ENCODE measurements around the gene SDHAF1. TPM values are rescaled to one million over a fixed set of nuclear protein-coding genes. Genes with fewer than 3 reads are reported as not detected.
A peak's percentile ranks its signal among the peaks of the same experiment; 100 is the strongest.

Gene SDHAF1
- total RNA-seq, 2 donors from 2014 or later: 12.9 to 14.1 TPM

DNA sequence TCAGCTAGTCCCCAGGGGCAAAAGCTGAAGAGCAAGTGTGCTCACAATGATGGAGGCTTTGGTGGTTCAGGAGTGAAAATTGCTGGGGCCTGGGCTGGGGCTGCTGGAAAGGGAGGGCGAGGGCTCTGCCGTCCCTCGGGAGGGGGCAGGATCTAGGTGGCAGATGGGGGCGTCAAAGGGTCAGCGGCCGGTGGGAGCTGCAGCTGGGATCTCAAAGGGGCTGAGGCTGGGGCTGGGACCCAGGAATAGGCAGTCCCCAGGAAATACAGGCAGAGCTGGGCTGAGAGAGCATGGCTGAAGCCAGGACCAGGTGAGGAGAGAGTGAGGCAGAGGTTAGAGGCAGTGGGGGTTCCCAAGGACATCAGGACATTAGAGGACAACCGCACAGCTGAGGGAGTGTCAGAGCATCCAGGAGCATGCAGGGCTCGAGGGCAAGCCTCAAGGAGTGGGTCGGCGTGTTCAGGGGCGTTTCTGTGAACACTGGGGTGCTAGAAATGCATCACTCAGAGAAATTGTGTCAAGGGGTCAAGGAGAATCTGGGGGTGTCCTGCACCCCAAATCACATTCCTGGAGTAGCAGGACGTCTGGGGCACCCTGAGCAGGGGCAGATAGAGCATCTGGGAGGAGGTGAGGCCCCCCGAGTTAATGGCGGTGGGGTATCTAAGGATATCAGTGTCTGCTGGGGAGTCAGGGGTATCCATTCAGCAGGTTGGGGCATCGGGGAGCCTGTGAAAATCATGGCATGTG, 14.8 kb downstream of the SDHAF1 start:
- H3K27me3 Mint-ChIP-seq (ENCODE audit: insufficient read depth): peaks cover 4% of the 10 kb centered on the region
- Histone ChIP-seq H3K27ac (ENCODE audit: low read depth, low read length) (no peak overlapping the region), H3K36me3 (ENCODE audit: control insufficient read depth, insufficient read depth, low read length) (no peaks in the 10 kb centered on the region), H3K4me3 (ENCODE audit: low read length) (no peak overlapping the region), H3K9me3 (ENCODE audit: control insufficient read depth, low read length) (no peaks in the 10 kb centered on the region), H3K4me1 (ENCODE audit: control insufficient read depth, insufficient read depth, low read length) (no peaks in the 10 kb centered on the region), H3K27me3 (ENCODE audit: control insufficient read depth, insufficient read depth, low read length, poor library complexity, severe bottlenecking) (no peaks in the 10 kb centered on the region), H3K9ac (ENCODE audit: extremely low read depth, low read length, poor library complexity, severe bottlenecking) (no peak overlapping the region)
- no peak overlapping the region for H3K27ac Mint-ChIP-seq
- peak overlapping the region; percentile 88 for H3K4me3 Mint-ChIP-seq
- 68% methylated on average over 9 to 15 of the region's 15 CpGs for WGBS, 2 experiments (ENCODE audit: insufficient coverage in 1 of 2, insufficient read length in 1 of 2)
- H3K4me1 Mint-ChIP-seq: peaks cover 25% of the 10 kb centered on the region
- no peaks in the 10 kb centered on the region for H3K9me3 Mint-ChIP-seq
- TF ChIP-seq, protein P1, sequence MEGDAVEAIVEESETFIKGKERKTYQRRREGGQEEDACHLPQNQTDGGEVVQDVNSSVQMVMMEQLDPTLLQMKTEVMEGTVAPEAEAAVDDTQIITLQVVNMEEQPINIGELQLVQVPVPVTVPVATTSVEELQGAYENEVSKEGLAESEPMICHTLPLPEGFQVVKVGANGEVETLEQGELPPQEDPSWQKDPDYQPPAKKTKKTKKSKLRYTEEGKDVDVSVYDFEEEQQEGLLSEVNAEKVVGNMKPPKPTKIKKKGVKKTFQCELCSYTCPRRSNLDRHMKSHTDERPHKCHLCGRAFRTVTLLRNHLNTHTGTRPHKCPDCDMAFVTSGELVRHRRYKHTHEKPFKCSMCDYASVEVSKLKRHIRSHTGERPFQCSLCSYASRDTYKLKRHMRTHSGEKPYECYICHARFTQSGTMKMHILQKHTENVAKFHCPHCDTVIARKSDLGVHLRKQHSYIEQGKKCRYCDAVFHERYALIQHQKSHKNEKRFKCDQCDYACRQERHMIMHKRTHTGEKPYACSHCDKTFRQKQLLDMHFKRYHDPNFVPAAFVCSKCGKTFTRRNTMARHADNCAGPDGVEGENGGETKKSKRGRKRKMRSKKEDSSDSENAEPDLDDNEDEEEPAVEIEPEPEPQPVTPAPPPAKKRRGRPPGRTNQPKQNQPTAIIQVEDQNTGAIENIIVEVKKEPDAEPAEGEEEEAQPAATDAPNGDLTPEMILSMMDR (conservative IDR thresholded peaks at IDR 0.05): no peak
- H3K36me3 Mint-ChIP-seq (ENCODE audit: low read depth): peaks cover 13% of the 10 kb centered on the region
- DNase-seq: no peak

DNA sequence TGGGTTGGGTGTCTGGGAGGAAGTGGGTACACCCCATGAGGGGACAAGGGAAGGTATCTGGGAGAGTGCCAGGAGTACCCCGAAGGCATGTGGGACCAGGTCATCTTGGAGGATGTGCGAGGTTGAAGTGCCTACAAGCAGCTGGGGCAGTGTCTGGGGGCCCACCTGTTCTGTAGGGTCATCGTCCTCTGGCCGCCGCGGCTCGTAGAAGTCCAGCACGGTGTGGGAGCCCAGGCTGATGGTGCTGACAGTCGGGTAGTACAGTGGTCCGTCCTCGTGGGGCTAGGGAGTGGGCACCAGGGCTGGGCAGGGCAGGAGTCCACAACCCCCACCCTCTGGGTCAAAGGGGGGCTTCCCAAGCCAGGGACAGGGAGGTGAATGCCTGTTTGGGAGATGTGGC, 15.4 kb downstream of the SDHAF1 start:
- Mint-ChIP-seq H3K36me3 (ENCODE audit: low read depth) (peaks cover 9% of the 10 kb centered on the region), H3K27ac (no peak overlapping the region), H3K27me3 (ENCODE audit: insufficient read depth) (peaks cover 4% of the 10 kb centered on the region), H3K4me3 (no peak overlapping the region), H3K4me1 (peaks cover 29% of the 10 kb centered on the region), H3K9me3 (no peaks in the 10 kb centered on the region)
- H3K9ac ChIP-seq (ENCODE audit: extremely low read depth, low read length, poor library complexity, severe bottlenecking): no peak overlapping the region
- no peaks in the 10 kb centered on the region for H3K9me3 ChIP-seq (ENCODE audit: control insufficient read depth, low read length)
- no peaks in the 10 kb centered on the region for H3K27me3 ChIP-seq (ENCODE audit: control insufficient read depth, insufficient read depth, low read length, poor library complexity, severe bottlenecking)
- H3K4me3 ChIP-seq (ENCODE audit: low read length): no peak overlapping the region
- 93 to 95% methylated on average over 11 of the region's 11 CpGs for WGBS, 2 experiments (ENCODE audit: insufficient coverage in 1 of 2, insufficient read length in 1 of 2)
- H3K27ac ChIP-seq (ENCODE audit: low read depth, low read length): no peak overlapping the region
- TF ChIP-seq, protein P1 (conservative IDR thresholded peaks at IDR 0.05): no peak
- H3K4me1 ChIP-seq (ENCODE audit: control insufficient read depth, insufficient read depth, low read length): no peaks in the 10 kb centered on the region
- no peak for DNase-seq
- no peaks in the 10 kb centered on the region for H3K36me3 ChIP-seq (ENCODE audit: control insufficient read depth, insufficient read depth, low read length)

DNA sequence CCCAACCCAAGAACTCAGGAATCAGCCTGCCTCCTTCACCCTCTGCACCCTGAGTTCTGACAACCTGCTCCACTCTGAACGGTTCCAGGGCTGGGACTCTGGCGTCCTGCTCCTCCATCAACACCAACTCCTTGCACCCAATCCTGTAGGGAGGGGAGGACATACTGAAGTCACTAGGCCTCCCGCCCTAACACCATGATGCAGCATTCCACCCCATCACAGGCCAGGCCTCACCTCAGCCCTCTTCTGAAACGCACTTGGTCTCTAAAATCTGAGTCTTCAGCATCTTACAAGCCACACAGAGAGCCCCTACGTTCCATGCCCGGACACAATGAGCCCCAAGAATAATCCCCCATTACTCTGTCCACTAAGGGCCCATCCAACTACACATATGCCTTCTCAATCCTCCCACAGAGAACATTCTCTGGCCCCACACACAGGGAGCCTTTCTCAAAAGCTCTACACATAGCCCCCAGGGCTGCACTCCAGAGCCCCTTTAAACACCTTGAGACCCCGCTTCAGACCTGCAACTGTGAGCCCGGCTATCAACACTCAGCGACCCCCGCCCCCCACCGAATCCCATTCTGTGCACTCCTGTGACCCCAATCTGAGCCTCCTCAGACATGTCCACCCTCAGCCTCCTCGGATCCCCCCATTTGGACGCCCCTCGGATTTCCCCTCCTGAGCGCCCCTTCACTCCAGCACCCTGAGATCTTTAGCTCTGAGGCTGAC, 18.5 kb downstream of the SDHAF1 start:
- DNase-seq: no peak
- 31 to 32% methylated on average over 12 to 15 of the region's 15 CpGs for WGBS, 2 experiments (ENCODE audit: insufficient coverage in 1 of 2, insufficient read length in 1 of 2)
- no peak overlapping the region for H3K27ac ChIP-seq (ENCODE audit: low read depth, low read length)
- no peaks in the 10 kb centered on the region for H3K9me3 ChIP-seq (ENCODE audit: control insufficient read depth, low read length)
- Mint-ChIP-seq H3K27ac (peak overlapping the region; percentile 96), H3K9me3 (no peaks in the 10 kb centered on the region), H3K36me3 (ENCODE audit: low read depth) (peaks cover 10% of the 10 kb centered on the region), H3K4me1 (peaks cover 27% of the 10 kb centered on the region), H3K27me3 (ENCODE audit: insufficient read depth) (peaks cover 4% of the 10 kb centered on the region), H3K4me3 (peak overlapping the region; percentile 96)
- peak overlapping the region; percentile 69 for H3K9ac ChIP-seq (ENCODE audit: extremely low read depth, low read length, poor library complexity, severe bottlenecking)
- TF ChIP-seq, protein P1 (conservative IDR thresholded peaks at IDR 0.05): no peak
- H3K4me1 ChIP-seq (ENCODE audit: control insufficient read depth, insufficient read depth, low read length): no peaks in the 10 kb centered on the region
- H3K27me3 ChIP-seq (ENCODE audit: control insufficient read depth, insufficient read depth, low read length, poor library complexity, severe bottlenecking): no peaks in the 10 kb centered on the region
- no peaks in the 10 kb centered on the region for H3K36me3 ChIP-seq (ENCODE audit: control insufficient read depth, insufficient read depth, low read length)
- H3K4me3 ChIP-seq (ENCODE audit: low read length): peak overlapping the region; percentile 97

All from endodermal cell (in vitro differentiated cells).